HepG2 (cell line): ENCODE measurements around the gene MUTYH. TPM values are rescaled to one million over a fixed set of nuclear protein-coding genes. Genes with fewer than 3 reads are reported as not detected.

Experiments used
- PHB2 ChIP-seq: fragments of 450-650 bp; IDR thresholded peaks from 2 replicates; pipeline ENCODE4 v1.6.1; 2018; ENCODE audit not compliant: partially characterized antibody
- polyA plus RNA-seq, 8 experiments: library from polyadenylated mRNA; depleted of rRNA in 3 of 8; stranded (reverse) in 7 of 8; unstranded in 1 of 8; fragments of >200 nt; fragmentation: Illumina TruSeq in 4 of 8; extraction: Trizol in 4 of 8; gene quantifications; 2 replicates each; pipeline versions ENCODE4 v1.2.1 to v1.2.3, GENCODE V29; 2011 to 2016; ENCODE audit warnings: low read depth in 4 of 8, missing spikeins in 1 of 8, mixed read lengths in 1 of 8; ENCODE audit not compliant: insufficient read depth in 1 of 8
- total RNA-seq, 5 experiments: library from RNA; depleted of rRNA; stranded (reverse); fragments of >200 nt; fragmentation: Illumina TruSeq; extraction: Trizol; gene quantifications; 2 replicates each; pipeline ENCODE4 v1.2.3, GENCODE V29; 2016; ENCODE audit warnings: low read depth in 1 of 5
- TF ChIP-seq, protein P1 (sequence below): sonication (generic); formaldehyde crosslinking; IDR thresholded peaks from 2 replicates; pipeline ENCODE4 v1.4.0; 2020; ENCODE audit warnings: missing genetic modification reagents, borderline replicate concordance
- TF ChIP-seq, protein P2 (sequence below): sonication (generic); formaldehyde crosslinking; IDR thresholded peaks from 2 replicates; pipeline ENCODE4 v1.8.1; 2023; ENCODE audit warnings: missing genetic modification reagents, inconsistent platforms, borderline replicate concordance
- TF ChIP-seq, protein P3 (sequence below): IDR thresholded peaks from 2 replicates; pipeline ENCODE4 v1.6.1; 2012; ENCODE audit warnings: low read length, improper control_type of control experiment
- TF ChIP-seq, protein P4 (sequence below): sonication (generic); formaldehyde crosslinking; IDR thresholded peaks from 2 replicates; pipeline ENCODE4 v1.5.0; 2020; ENCODE audit warnings: mild to moderate bottlenecking, missing genetic modification reagents, borderline replicate concordance

The MUTYH gene
- total and polyA plus RNA-seq, 2 of the 13 experiments (the other 11 are each of a cell fraction or from before 2014, with no cell fraction given), result 16.3 to 17.1 TPM

DNA sequence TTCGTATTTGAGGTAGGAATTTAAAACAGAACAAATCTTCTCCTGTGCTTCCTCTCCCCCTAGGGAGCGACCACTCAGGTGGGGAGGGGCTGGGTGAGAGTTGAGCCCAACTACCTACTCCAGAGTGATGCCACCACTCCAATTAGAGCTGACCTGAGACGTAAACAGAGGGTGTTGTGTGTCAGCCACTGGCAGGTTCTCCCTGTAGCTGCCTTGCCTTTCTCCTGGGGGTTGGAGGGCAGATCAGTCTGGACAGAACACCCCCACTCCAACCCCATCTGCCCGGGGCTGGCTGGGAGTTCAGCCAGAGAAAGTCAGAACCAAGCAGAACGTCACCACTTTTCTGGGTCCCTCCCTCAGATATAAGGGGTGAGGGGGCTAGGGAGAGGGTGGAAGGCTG, 11.6 kb downstream of the MUTYH start (continued):
- TF ChIP-seq, protein P1, sequence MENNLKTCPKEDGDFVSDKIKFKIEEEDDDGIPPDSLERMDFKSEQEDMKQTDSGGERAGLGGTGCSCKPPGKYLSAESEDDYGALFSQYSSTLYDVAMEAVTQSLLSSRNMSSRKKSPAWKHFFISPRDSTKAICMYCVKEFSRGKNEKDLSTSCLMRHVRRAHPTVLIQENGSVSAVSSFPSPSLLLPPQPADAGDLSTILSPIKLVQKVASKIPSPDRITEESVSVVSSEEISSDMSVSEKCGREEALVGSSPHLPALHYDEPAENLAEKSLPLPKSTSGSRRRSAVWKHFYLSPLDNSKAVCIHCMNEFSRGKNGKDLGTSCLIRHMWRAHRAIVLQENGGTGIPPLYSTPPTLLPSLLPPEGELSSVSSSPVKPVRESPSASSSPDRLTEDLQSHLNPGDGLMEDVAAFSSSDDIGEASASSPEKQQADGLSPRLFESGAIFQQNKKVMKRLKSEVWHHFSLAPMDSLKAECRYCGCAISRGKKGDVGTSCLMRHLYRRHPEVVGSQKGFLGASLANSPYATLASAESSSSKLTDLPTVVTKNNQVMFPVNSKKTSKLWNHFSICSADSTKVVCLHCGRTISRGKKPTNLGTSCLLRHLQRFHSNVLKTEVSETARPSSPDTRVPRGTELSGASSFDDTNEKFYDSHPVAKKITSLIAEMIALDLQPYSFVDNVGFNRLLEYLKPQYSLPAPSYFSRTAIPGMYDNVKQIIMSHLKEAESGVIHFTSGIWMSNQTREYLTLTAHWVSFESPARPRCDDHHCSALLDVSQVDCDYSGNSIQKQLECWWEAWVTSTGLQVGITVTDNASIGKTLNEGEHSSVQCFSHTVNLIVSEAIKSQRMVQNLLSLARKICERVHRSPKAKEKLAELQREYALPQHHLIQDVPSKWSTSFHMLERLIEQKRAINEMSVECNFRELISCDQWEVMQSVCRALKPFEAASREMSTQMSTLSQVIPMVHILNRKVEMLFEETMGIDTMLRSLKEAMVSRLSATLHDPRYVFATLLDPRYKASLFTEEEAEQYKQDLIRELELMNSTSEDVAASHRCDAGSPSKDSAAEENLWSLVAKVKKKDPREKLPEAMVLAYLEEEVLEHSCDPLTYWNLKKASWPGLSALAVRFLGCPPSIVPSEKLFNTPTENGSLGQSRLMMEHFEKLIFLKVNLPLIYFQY, result no peak
- TF ChIP-seq PHB2, result no peak
- TF ChIP-seq, protein P2, sequence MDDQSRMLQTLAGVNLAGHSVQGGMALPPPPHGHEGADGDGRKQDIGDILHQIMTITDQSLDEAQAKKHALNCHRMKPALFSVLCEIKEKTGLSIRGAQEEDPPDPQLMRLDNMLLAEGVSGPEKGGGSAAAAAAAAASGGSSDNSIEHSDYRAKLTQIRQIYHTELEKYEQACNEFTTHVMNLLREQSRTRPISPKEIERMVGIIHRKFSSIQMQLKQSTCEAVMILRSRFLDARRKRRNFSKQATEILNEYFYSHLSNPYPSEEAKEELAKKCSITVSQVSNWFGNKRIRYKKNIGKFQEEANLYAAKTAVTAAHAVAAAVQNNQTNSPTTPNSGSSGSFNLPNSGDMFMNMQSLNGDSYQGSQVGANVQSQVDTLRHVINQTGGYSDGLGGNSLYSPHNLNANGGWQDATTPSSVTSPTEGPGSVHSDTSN (CRISPR knock-in tag), result no peak
- TF ChIP-seq, protein P3, sequence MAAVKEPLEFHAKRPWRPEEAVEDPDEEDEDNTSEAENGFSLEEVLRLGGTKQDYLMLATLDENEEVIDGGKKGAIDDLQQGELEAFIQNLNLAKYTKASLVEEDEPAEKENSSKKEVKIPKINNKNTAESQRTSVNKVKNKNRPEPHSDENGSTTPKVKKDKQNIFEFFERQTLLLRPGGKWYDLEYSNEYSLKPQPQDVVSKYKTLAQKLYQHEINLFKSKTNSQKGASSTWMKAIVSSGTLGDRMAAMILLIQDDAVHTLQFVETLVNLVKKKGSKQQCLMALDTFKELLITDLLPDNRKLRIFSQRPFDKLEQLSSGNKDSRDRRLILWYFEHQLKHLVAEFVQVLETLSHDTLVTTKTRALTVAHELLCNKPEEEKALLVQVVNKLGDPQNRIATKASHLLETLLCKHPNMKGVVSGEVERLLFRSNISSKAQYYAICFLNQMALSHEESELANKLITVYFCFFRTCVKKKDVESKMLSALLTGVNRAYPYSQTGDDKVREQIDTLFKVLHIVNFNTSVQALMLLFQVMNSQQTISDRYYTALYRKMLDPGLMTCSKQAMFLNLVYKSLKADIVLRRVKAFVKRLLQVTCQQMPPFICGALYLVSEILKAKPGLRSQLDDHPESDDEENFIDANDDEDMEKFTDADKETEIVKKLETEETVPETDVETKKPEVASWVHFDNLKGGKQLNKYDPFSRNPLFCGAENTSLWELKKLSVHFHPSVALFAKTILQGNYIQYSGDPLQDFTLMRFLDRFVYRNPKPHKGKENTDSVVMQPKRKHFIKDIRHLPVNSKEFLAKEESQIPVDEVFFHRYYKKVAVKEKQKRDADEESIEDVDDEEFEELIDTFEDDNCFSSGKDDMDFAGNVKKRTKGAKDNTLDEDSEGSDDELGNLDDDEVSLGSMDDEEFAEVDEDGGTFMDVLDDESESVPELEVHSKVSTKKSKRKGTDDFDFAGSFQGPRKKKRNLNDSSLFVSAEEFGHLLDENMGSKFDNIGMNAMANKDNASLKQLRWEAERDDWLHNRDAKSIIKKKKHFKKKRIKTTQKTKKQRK, result no peak
- TF ChIP-seq, protein P4, sequence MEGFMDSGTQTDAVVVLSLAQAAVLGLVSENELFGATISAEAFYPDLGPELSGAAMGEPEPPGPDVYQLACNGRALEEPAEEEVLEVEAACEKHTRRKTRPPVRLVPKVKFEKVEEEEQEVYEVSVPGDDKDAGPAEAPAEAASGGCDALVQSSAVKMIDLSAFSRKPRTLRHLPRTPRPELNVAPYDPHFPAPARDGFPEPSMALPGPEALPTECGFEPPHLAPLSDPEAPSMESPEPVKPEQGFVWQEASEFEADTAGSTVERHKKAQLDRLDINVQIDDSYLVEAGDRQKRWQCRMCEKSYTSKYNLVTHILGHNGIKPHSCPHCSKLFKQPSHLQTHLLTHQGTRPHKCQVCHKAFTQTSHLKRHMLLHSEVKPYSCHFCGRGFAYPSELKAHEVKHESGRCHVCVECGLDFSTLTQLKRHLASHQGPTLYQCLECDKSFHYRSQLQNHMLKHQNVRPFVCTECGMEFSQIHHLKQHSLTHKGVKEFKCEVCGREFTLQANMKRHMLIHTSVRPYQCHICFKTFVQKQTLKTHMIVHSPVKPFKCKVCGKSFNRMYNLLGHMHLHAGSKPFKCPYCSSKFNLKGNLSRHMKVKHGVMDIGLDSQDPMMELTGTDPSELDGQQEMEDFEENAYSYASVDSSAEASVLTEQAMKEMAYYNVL (CRISPR knock-in tag), result no peak
- TF ChIP-seq, all 625 proteins: peak for 0
